Left lung (tissue), 10 donors: Measurements from ENCODE around the gene CD300LB. TPM values are rescaled to one million over a fixed set of nuclear protein-coding genes. Genes with fewer than 3 reads are reported as not detected.
A peak's percentile ranks its signal among the peaks of the same experiment; 100 is the strongest.

Source experiments
- ATAC-seq: fragments of 200-7000 bp; cut with Tn5 transposase; one replicate; pipeline ENCODE4 v1.9.1; 2020; ENCODE audit warnings: moderate library complexity
- DNase-seq, 4 donors: peaks; one replicate each; pipeline ENCODE4 v3.0.0-alpha.2; 2013 to 2020
- H3K27ac ChIP-seq, 2 donors: fragments of 200-600 bp; sonication (generic) in 1 of 2; one replicate each; pipeline versions ENCODE4 v1.5.0 to v1.8.0; 2020 to 2021
- H3K27me3 ChIP-seq, 2 donors: fragments of 200-600 bp; sonication (generic) in 1 of 2; one replicate each; pipeline versions ENCODE4 v1.5.0 to v1.8.0; 2020 to 2021
- H3K36me3 ChIP-seq, 2 donors: fragments of 200-600 bp; sonication (generic) in 1 of 2; one replicate each; pipeline versions ENCODE4 v1.5.0 to v1.8.0; 2020 to 2021
- H3K4me1 ChIP-seq, 2 donors: fragments of 200-600 bp; one replicate each; pipeline ENCODE4 v1.8.0; 2021
- H3K4me3 ChIP-seq, 2 donors: fragments of 200-600 bp; sonication (generic) in 1 of 2; one replicate each; pipeline versions ENCODE4 v1.5.0 to v1.8.0; 2020 to 2021; ENCODE audit warnings: mild to moderate bottlenecking in 1 of 2
- H3K9me3 ChIP-seq, 2 donors: fragments of 200-600 bp; sonication (generic) in 1 of 2; one replicate each; pipeline versions ENCODE4 v1.5.0 to v1.8.0; 2020 to 2021
- CTCF ChIP-seq, 2 donors: fragments of 200-600 bp; sonication (generic) in 1 of 2; IDR thresholded peaks; one replicate each; pipeline versions ENCODE4 v1.5.0 to v1.8.0; 2021; ENCODE audit warnings: antibody characterized with exemption in 2 of 2
- intact Hi-C, 2 donors: fragments of 100-400 bp; cut with DNase I; formaldehyde crosslinking; loops; one replicate each; pipeline versions ENCODE4 v1.11.2 to v1.14.2; 2022
- polyA plus RNA-seq, 6 donors: library from polyadenylated mRNA; unstranded; fragments of 120-200 nt; gene quantifications; one replicate each; pipeline ENCODE4 v1.2.1, GENCODE V29; 2013; ENCODE audit not compliant: insufficient read length in 6 of 6
- total RNA-seq, 2 donors: library from RNA; stranded (reverse); fragmentation: NEBNext Ultra II Directional; extraction: Animal tissue kit (Norgen Biotek cat#: 25700); gene quantifications; one replicate each; pipeline ENCODE4 v1.2.1, GENCODE V29; 2021
- donor health status: DM: no; HTN: yes; CAD: no.
- donor health status: DM: no; HTN: no; CAD: no.

The CD300LB gene
- total and polyA plus RNA-seq, 8 donors, result 0.13 to 1.6 (median 0.29) TPM

DNA sequence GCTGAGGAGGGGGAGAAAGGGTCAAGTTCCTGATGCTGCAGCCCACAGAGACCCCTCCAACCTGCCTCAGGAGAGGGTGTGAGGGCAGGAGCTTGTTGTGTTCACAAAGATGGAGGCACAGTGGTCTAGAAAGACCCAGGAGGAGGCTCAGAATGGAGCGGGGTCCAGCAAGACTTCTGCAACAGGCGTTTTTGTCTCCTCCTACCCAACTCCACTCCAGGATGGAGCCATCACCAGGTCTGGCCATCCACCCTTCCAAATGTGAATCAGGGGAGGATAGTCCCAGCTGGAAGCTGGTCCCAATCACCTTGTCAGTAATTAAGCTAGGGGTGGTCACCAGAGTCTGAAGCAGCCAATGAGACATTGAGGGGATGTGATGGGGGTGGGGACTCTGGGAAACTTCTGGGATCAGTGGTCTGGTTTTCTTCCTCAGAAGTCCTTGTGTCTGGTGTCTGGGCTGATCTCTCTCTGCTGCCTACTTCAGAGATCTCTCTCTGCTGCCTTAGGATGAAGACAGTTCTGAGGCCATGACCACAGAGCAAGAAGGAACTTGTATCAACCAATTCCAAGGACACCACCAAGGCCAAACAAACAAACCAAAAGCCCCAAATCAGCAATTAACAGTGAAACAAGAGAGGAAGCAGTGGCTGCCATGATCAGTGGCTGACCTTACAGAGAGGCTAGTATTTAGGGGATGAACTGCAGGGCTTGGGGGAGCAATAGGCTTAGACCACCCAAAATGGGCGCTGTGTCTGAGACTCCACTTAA, 14.5 kb downstream of the CD300LB start:
- Histone ChIP-seq H3K4me3 (no peak overlapping the region), H3K4me1 (peaks cover 0 to 35% of the 10 kb centered on the region in 2 donors), H3K9me3 (peaks cover 0 to 2% of the 10 kb centered on the region in 2 donors), H3K36me3 (no peaks in the 10 kb centered on the region), H3K27me3 (peaks cover 0 to 17% of the 10 kb centered on the region in 2 donors), H3K27ac (no peak overlapping the region)
- DNase-seq (no peak), ATAC-seq (no peak)
- intact Hi-C loops, result no loop called here
- no peak for TF ChIP-seq CTCF (IDR thresholded peaks at IDR 0.05)

GRCh38 chr17:74515941-74516340, 15.3 kb downstream of the CD300LB start:
- peaks cover 0 to 27% of the 10 kb centered on the region in 2 donors for H3K4me1 ChIP-seq
- H3K4me3 ChIP-seq, result no peak overlapping the region
- H3K27ac ChIP-seq, result no peak overlapping the region
- intact Hi-C loops, result no loop called here
- no peaks in the 10 kb centered on the region for H3K36me3 ChIP-seq
- ATAC-seq, result no peak
- no peak for DNase-seq
- H3K9me3 ChIP-seq, result peaks cover 0 to 2% of the 10 kb centered on the region in 2 donors
- H3K27me3 ChIP-seq, result peaks cover 0 to 17% of the 10 kb centered on the region in 2 donors
- no peak for TF ChIP-seq CTCF (IDR thresholded peaks at IDR 0.05)

DNA sequence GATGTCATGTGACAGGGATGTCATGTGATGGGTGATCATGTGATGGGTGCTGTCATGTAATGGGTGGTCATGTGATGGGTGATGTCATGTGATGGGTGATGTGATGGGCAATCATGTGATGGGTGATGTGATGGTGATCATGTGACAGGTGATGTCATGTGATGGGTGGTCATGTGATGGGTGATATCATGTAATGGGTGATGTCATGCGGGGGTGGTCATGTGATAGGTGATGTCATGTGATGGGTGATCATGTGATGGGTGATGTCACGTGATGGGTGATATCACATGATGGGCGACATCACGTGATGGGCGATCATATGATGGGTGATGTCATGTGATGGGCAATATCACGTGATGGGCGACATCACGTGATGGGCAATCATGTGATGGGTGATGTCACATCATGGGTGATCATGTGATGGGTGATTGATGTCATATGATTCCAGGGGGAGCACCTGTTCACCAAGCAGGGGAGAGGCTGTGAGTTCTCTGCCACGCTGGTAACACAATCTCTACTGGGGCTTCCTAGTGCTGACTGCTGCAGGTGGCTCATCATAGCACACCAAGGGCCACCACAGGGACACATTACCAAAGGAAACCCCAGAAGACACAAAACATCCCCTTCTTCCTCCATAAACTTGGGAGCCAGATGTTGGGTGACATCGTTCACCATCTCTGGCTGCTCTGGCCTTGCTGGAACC, 16.5 kb downstream of the CD300LB start:
- Histone ChIP-seq H3K36me3 (no peaks in the 10 kb centered on the region), H3K4me1 (peaks cover 0 to 19% of the 10 kb centered on the region in 2 donors), H3K4me3 (no peak overlapping the region), H3K27me3 (peaks cover 0 to 17% of the 10 kb centered on the region in 2 donors), H3K27ac (no peak overlapping the region), H3K9me3 (peaks cover 0 to 2% of the 10 kb centered on the region in 2 donors)
- intact Hi-C loops, result no loop called here
- DNase-seq (peak in 1 of 4 donors; percentile 30), ATAC-seq (no peak)
- no peak for TF ChIP-seq CTCF (IDR thresholded peaks at IDR 0.05)

DNA sequence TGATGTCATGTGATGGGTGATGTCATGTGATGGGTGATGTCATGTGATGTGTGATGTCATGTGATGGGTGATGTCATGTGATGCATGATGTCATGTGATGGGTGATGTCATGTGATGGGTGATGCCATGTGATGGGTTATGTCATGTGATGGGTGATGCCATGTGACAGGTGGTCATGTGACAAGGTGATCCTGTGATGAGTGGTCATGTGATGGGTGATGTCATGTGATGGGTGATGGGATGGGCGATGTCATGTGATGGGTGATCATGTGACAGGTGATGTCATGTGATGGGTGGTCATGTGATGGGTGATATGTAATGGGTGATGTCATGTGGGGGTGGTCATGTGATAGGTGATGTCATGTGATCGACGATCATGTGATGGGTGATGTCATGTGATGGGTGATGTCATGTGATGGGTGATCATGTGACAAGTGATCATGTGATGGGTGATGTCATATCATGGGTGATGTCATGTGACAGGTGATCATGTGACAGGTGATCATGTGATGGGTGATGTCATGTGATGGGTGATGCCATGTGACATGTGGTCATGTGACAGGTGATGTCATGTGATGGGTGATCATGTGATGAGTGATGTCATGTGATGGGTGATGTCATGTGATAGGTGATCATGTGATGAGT, 17.2 kb downstream of the CD300LB start:
- intact Hi-C loops, result no loop called here
- Histone ChIP-seq H3K27ac (peak overlapping the region in 1 of 2 donors; percentile 70), H3K4me1 (peaks cover 0 to 16% of the 10 kb centered on the region in 2 donors), H3K4me3 (no peak overlapping the region), H3K36me3 (no peaks in the 10 kb centered on the region), H3K9me3 (peaks cover 0 to 2% of the 10 kb centered on the region in 2 donors), H3K27me3 (peaks cover 0 to 17% of the 10 kb centered on the region in 2 donors)
- no peak for ATAC-seq
- no peak for TF ChIP-seq CTCF (IDR thresholded peaks at IDR 0.05)
- peak in 2 of 4 donors; percentile 26 to 30 for DNase-seq
